Vagina (tissue), 2 donors: ENCODE results near the gene SAMD1.

Source experiments
- POLR2A ChIP-seq, 2 donors: fragments of 450-650 bp; IDR thresholded peaks; one replicate each; pipeline ENCODE4 v1.6.1; 2017; ENCODE audit warnings: antibody characterized with exemption in 2 of 2, mild to moderate bottlenecking in 2 of 2, moderate library complexity in 2 of 2
- TF ChIP-seq, protein P1 (sequence below), 3 experiments: fragments of 450-650 bp in 2 of 3; fragments of 200-600 bp in 1 of 3; sonication (generic) in 1 of 3; IDR thresholded peaks; one replicate each; pipeline ENCODE4 v1.5.1; 2017 to 2019; ENCODE audit warnings: antibody characterized with exemption in 3 of 3, mild to moderate bottlenecking in 2 of 3, moderate library complexity in 2 of 3

DNA sequence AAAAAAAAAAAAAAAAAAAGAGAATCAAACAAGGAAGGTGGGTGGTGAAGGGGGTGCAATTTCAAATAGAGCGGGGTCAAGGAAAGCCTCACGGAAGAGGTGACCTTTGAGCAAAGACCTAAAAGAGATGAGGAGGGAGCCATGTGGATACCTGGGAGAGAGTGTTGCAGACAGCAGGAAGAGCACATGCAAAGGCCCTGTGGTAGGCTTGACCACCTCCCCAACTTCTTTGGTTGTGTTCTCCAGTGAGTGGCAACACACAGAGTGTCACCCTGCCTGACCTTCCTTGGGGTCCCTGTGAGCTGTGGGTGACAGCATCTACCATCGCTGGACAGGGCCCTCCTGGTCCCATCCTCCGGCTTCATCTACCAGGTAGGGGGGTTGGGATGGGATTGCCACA, 40.0 kb downstream of the SAMD1 start:
- TF ChIP-seq, protein P1, sequence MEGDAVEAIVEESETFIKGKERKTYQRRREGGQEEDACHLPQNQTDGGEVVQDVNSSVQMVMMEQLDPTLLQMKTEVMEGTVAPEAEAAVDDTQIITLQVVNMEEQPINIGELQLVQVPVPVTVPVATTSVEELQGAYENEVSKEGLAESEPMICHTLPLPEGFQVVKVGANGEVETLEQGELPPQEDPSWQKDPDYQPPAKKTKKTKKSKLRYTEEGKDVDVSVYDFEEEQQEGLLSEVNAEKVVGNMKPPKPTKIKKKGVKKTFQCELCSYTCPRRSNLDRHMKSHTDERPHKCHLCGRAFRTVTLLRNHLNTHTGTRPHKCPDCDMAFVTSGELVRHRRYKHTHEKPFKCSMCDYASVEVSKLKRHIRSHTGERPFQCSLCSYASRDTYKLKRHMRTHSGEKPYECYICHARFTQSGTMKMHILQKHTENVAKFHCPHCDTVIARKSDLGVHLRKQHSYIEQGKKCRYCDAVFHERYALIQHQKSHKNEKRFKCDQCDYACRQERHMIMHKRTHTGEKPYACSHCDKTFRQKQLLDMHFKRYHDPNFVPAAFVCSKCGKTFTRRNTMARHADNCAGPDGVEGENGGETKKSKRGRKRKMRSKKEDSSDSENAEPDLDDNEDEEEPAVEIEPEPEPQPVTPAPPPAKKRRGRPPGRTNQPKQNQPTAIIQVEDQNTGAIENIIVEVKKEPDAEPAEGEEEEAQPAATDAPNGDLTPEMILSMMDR (IDR thresholded peaks at IDR 0.05), result no peak
- TF ChIP-seq POLR2A (IDR thresholded peaks at IDR 0.05), result no peak
